B cell (primary cell): ENCODE data around the gene SLC22A12. TPM values are rescaled to one million over a fixed set of nuclear protein-coding genes. Genes with fewer than 3 reads are reported as not detected.

ENCODE experiments used
- ATAC-seq: fragments of 200-7000 bp; cut with Tn5 transposase; one replicate; pipeline ENCODE4 v1.10.0; 2021; ENCODE audit warnings: low read depth, mild to moderate bottlenecking, moderate number of reproducible peaks, moderate library complexity
- CTCF ChIA-PET: fragments of 350-600 bp; sonication (Branson Sonifier 250); formaldehyde crosslinking; loops from one replicate; lab custom pipeline; 2021; ENCODE audit warnings: antibody characterized with exemption, inconsistent platforms; lab: Charles Lee
- POLR2A ChIA-PET: fragments of 350-600 bp; sonication (Branson Sonifier 250); formaldehyde crosslinking; loops from one replicate; lab custom pipeline; 2021; ENCODE audit warnings: antibody characterized with exemption; lab: Charles Lee
- DNase-seq: peaks from one replicate; pipeline ENCODE4 v3.0.0; 2013
- H2AFZ ChIP-seq: 2 replicates; pipeline ENCODE4 v1.6.1; 2012; ENCODE audit warnings: mild to moderate bottlenecking, low read depth, low read length; ENCODE audit not compliant: insufficient read depth, poor library complexity, severe bottlenecking
- H3K27ac ChIP-seq, 2 donors: 1 replicate in 1 of 2; 2 replicates in 1 of 2; pipeline ENCODE4 v1.5.1; 2012 to 2013; ENCODE audit warnings: low read length in 2 of 2, mild to moderate bottlenecking in 2 of 2, moderate library complexity in 1 of 2
- H3K27me3 ChIP-seq, 4 experiments: fragments of 200-600 bp in 1 of 4; sonication (generic) in 1 of 4; replicated peaks in 1 of 4; 1 replicate in 2 of 4; 2 replicates in 2 of 4; pipeline versions ENCODE4 v1.6.1 to v1.7.0; 2013 to 2016; ENCODE audit warnings: low read length in 3 of 4, mild to moderate bottlenecking in 2 of 4, mixed read lengths in 1 of 4, moderate library complexity in 1 of 4; ENCODE audit not compliant: insufficient read depth in 4 of 4, control insufficient read depth in 3 of 4; ENCODE audit errors: control extremely low read depth in 1 of 4
- H3K36me3 ChIP-seq, 2 experiments: replicated peaks in 1 of 2; 1 replicate in 1 of 2; 2 replicates in 1 of 2; pipeline versions ENCODE4 v1.6.1 to v1.7.1; 2013; ENCODE audit warnings: low read length in 1 of 2; ENCODE audit not compliant: insufficient read depth in 2 of 2, control insufficient read depth in 1 of 2; ENCODE audit errors: control extremely low read depth in 1 of 2, extremely low read depth in 1 of 2
- H3K4me1 ChIP-seq, 2 donors: fragments of 200-600 bp in 1 of 2; sonication (generic) in 1 of 2; 1 replicate in 1 of 2; 2 replicates in 1 of 2; pipeline versions ENCODE4 v1.5.1 to v1.6.1; 2013 to 2017; ENCODE audit warnings: low read length in 2 of 2; ENCODE audit not compliant: control insufficient read depth in 2 of 2, insufficient read depth in 2 of 2
- H3K4me2 ChIP-seq: replicated peaks from 2 replicates; pipeline ENCODE3; 2012; ENCODE audit warnings: mild to moderate bottlenecking, low read depth, low read length; ENCODE audit not compliant: poor library complexity, severe bottlenecking
- H3K4me3 ChIP-seq, 5 experiments: fragments of 200-600 bp in 1 of 5; sonication (generic) in 1 of 5; 1 replicate in 3 of 5; 2 replicates in 2 of 5; pipeline versions ENCODE4 v1.5.1 to v1.7.0; 2011 to 2016; ENCODE audit warnings: low read length in 4 of 5, mild to moderate bottlenecking in 4 of 5, low read depth in 2 of 5, control low read depth in 1 of 5, moderate library complexity in 1 of 5; ENCODE audit not compliant: insufficient read depth in 1 of 5; ENCODE audit errors: control extremely low read depth in 1 of 5, extremely low read depth in 1 of 5
- H3K79me2 ChIP-seq: fragments of 200-600 bp; sonication (generic); one replicate; pipeline ENCODE4 v1.6.0; 2016; ENCODE audit warnings: low read length; ENCODE audit not compliant: control insufficient read depth, insufficient read depth
- H3K9ac ChIP-seq: fragments of 200-600 bp; sonication (generic); 2 replicates; pipeline ENCODE4 v1.6.1; 2017; ENCODE audit warnings: mild to moderate bottlenecking, low read length, moderate library complexity
- H3K9me3 ChIP-seq, 3 donors: one replicate each; pipeline versions ENCODE4 v1.6.1 to v1.7.1; 2013; ENCODE audit warnings: low read length in 2 of 3; ENCODE audit not compliant: control insufficient read depth in 2 of 3, insufficient read depth in 1 of 3; ENCODE audit errors: control extremely low read depth in 1 of 3
- H4K20me1 ChIP-seq: 2 replicates; pipeline ENCODE4 v1.6.0; 2012; ENCODE audit warnings: mild to moderate bottlenecking, low read length; ENCODE audit not compliant: insufficient read depth, control insufficient read depth, poor library complexity, severe bottlenecking
- H3K27ac Mint-ChIP-seq: one replicate; pipeline ENCODE4 v1.8.0; 2021; ENCODE audit warnings: mixed read lengths
- H3K27me3 Mint-ChIP-seq: one replicate; pipeline ENCODE4 v1.8.0; 2021; ENCODE audit warnings: mixed read lengths
- H3K4me1 Mint-ChIP-seq: one replicate; pipeline ENCODE4 v1.8.0; 2021; ENCODE audit warnings: mixed read lengths
- H3K4me3 Mint-ChIP-seq: one replicate; pipeline ENCODE4 v1.8.0; 2021; ENCODE audit warnings: mixed read lengths
- H3K9me3 Mint-ChIP-seq: one replicate; pipeline ENCODE4 v1.8.0; 2022; ENCODE audit warnings: mixed read lengths; ENCODE audit not compliant: insufficient read depth
- EZH2 ChIP-seq: IDR thresholded peaks from 2 replicates; pipeline ENCODE4 v1.6.1; 2012; ENCODE audit warnings: borderline replicate concordance, low read depth, mild to moderate bottlenecking, moderate library complexity, low read length; ENCODE audit not compliant: insufficient read depth, poor library complexity, severe bottlenecking
- WGBS: methylation state at CpG from one replicate; pipeline ENCODE4 v1.1.5; 2013; ENCODE audit warnings: missing lambda C conversion rate; ENCODE audit not compliant: insufficient coverage; 5-methylcytosine and 5-hydroxymethylcytosine counted together
- intact Hi-C: fragments of 100-400 bp; cut with micrococcal nuclease; formaldehyde crosslinking; loops from one replicate; pipeline ENCODE4 v1.10.0; 2022
- polyA plus RNA-seq: library from polyadenylated mRNA; depleted of rRNA; stranded (reverse); fragments of >200 nt; gene quantifications from 2 replicates; pipeline ENCODE4 v1.2.3, GENCODE V29; 2012
- total RNA-seq, 2 donors: library from RNA; stranded (reverse); fragments of 120-200 nt in 1 of 2; gene quantifications; 1 replicate in 1 of 2; 2 replicates in 1 of 2; pipeline versions ENCODE4 v1.2.3 to v1.2.4, GENCODE V29; 2013 to 2022
- TF ChIP-seq, protein P1 (sequence below): fragments of 200-600 bp; IDR thresholded peaks from one replicate; pipeline ENCODE4 v1.8.0; 2022; ENCODE audit warnings: antibody characterized with exemption, mild to moderate bottlenecking

SLC22A12 gene
- total and polyA plus RNA-seq, 2 donors (not counting 1 experiment from before 2014, with no cell fraction given) = not detected

GRCh38 chr11:64564947-64565889 is 25.8 kb upstream of the SLC22A12 start:
- WGBS = 95% methylated on average over 24 of the region's 24 CpGs
- intact Hi-C loops = no loop called here
- Histone ChIP-seq H2AFZ (no peak overlapping the region), H3K4me3 (no peak overlapping the region), H3K36me3 (no peaks in the 10 kb centered on the region), H3K27ac (no peak overlapping the region), H3K27me3 (no peaks in the 10 kb centered on the region), H3K9ac (no peak overlapping the region), H3K4me2 (no peak overlapping the region), H3K79me2 (no peaks in the 10 kb centered on the region), H3K4me1 (no peaks in the 10 kb centered on the region), H4K20me1 (no peaks in the 10 kb centered on the region), H3K9me3 (no peaks in the 10 kb centered on the region)
- ChIA-PET CTCF (no interaction called here), POLR2A (no interaction called here)
- Mint-ChIP-seq H3K4me1 (no peaks in the 10 kb centered on the region), H3K27me3 (peaks cover 6% of the 10 kb centered on the region), H3K9me3 (no peaks in the 10 kb centered on the region), H3K4me3 (no peak overlapping the region), H3K27ac (no peak overlapping the region)
- ATAC-seq = no peak
- TF ChIP-seq, protein P1, sequence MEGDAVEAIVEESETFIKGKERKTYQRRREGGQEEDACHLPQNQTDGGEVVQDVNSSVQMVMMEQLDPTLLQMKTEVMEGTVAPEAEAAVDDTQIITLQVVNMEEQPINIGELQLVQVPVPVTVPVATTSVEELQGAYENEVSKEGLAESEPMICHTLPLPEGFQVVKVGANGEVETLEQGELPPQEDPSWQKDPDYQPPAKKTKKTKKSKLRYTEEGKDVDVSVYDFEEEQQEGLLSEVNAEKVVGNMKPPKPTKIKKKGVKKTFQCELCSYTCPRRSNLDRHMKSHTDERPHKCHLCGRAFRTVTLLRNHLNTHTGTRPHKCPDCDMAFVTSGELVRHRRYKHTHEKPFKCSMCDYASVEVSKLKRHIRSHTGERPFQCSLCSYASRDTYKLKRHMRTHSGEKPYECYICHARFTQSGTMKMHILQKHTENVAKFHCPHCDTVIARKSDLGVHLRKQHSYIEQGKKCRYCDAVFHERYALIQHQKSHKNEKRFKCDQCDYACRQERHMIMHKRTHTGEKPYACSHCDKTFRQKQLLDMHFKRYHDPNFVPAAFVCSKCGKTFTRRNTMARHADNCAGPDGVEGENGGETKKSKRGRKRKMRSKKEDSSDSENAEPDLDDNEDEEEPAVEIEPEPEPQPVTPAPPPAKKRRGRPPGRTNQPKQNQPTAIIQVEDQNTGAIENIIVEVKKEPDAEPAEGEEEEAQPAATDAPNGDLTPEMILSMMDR = no peak
- DNase-seq = no peak

DNA sequence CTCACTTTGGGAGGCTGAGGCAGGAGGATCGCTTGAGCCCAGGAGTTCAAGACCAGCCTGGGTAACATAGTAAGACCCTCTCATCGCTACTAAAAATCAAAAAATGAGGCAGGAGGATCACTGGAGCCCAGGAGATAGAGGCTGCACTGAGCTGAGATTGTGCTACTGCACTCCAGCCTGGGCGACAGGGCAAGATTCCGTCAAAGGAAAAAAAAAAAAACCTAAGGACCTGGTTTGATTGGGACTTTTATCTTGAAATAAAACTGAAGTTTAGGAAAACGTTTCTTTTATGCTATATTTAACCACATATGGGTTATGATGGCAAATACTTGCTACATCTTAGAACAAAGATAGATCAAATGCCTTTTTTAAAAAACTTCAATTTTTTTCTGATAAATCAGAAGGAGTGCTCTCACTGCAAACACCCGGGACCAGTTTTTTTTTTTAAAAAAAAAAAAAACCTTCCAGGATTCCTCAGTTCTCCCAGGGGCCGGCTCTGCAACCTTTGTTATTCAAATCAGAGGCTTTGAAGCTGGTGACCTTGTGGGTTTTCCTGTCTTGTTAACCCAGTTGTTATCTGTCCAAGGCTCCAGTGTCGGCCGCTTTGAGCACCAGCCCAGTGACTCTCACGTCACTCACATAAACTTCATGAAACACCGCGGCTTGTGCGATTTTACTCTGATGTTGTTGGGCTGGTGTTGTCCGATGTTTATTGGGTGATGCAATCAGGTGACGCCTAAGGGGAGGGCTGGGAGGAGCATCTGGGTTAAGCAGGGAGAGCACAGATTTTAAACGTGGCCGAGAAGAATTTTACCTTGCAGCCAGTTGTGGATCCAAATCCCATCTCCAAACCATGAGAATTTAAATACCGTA is 24.7 kb upstream of the SLC22A12 start:
- H3K4me2 ChIP-seq = no peak overlapping the region
- TF ChIP-seq, protein P1 = no peak
- no peak for TF ChIP-seq EZH2
- no peak for DNase-seq

More for the DNA sequence above, 24.7 kb upstream of the SLC22A12 start:
- H3K4me3 Mint-ChIP-seq = no peak overlapping the region
- ChIA-PET POLR2A (no interaction called here), CTCF (no interaction called here)
- intact Hi-C loops = no loop called here
- no peaks in the 10 kb centered on the region for H3K9me3 Mint-ChIP-seq
- Histone ChIP-seq H3K36me3 (no peaks in the 10 kb centered on the region), H3K4me3 (no peak overlapping the region), H3K79me2 (no peaks in the 10 kb centered on the region), H3K4me1 (no peaks in the 10 kb centered on the region), H3K9me3 (no peaks in the 10 kb centered on the region), H3K27me3 (no peaks in the 10 kb centered on the region), H3K9ac (no peak overlapping the region), H4K20me1 (no peaks in the 10 kb centered on the region), H2AFZ (no peak overlapping the region), H3K27ac (no peak overlapping the region)
- 91% methylated on average over 4 of the region's 18 CpGs for WGBS
- H3K27me3 Mint-ChIP-seq = no peaks in the 10 kb centered on the region
- H3K27ac Mint-ChIP-seq = no peak overlapping the region
- no peaks in the 10 kb centered on the region for H3K4me1 Mint-ChIP-seq
- no peak for ATAC-seq
